IMR-90 (cell line): ENCODE data around the gene PGC. TPM values are rescaled to one million over a fixed set of nuclear protein-coding genes. Genes with fewer than 3 reads are reported as not detected.

ENCODE experiments used
- ATAC-seq: fragments of 200-7000 bp; cut with Tn5 transposase; 2 replicates; pipeline ENCODE4 v1.9.1; 2020; ENCODE audit warnings: low read depth, mild to moderate bottlenecking, moderate library complexity
- BruUV-seq: library from RNA; stranded (reverse); fragments of 400-500 nt; replicated peaks from 2 replicates; lab custom pipeline; 2021; lab: Mats Ljungman, UMichigan
- CTCF ChIA-PET: fragments of 300-600 bp; formaldehyde crosslinking; extraction: SDS; loops from one replicate; lab custom pipeline; 2021; ENCODE audit warnings: antibody characterized with exemption; lab: Yijun Ruan, JAX
- POLR2A ChIA-PET: fragments of 300-600 bp; sonication (Branson Sonifier 250); formaldehyde crosslinking; loops from one replicate; lab custom pipeline; 2022; ENCODE audit warnings: antibody characterized with exemption; ENCODE audit not compliant: unreplicated experiment; lab: Charles Lee
- DNase-seq: peaks from one replicate; pipeline ENCODE4 v3.0.0; 2013
- H2AFZ ChIP-seq: replicated peaks from 2 replicates; pipeline ENCODE3; 2013; ENCODE audit warnings: low read length, mild to moderate bottlenecking; ENCODE audit not compliant: poor library complexity
- H2AK5ac ChIP-seq: 2 replicates; pipeline ENCODE4 v1.6.1; 2013; ENCODE audit warnings: low read depth, low read length, inconsistent platforms
- H2AK9ac ChIP-seq: replicated peaks from 2 replicates; pipeline ENCODE3; 2013; ENCODE audit warnings: mild to moderate bottlenecking, low read depth, low read length, moderate library complexity; ENCODE audit not compliant: poor library complexity
- H2BK120ac ChIP-seq: 2 replicates; pipeline ENCODE4 v1.6.1; 2013; ENCODE audit warnings: low read depth, low read length, inconsistent platforms
- H2BK15ac ChIP-seq: 3 replicates; pipeline ENCODE4 v1.6.1; 2013; ENCODE audit warnings: low read depth, low read length, inconsistent platforms
- H2BK20ac ChIP-seq: 2 replicates; pipeline ENCODE4 v1.6.1; 2013; ENCODE audit warnings: low read depth, mild to moderate bottlenecking, inconsistent platforms, low read length, moderate library complexity
- H2BK5ac ChIP-seq: 2 replicates; pipeline ENCODE4 v1.6.1; 2013; ENCODE audit warnings: mild to moderate bottlenecking, low read depth, low read length, inconsistent platforms; ENCODE audit not compliant: poor library complexity, severe bottlenecking
- H3K14ac ChIP-seq: replicated peaks from 2 replicates; pipeline ENCODE4 v1.6.1; 2013; ENCODE audit warnings: low read depth, low read length, inconsistent platforms
- H3K18ac ChIP-seq: 2 replicates; pipeline ENCODE4 v1.6.1; 2013; ENCODE audit warnings: low read depth, low read length, control low read depth
- H3K23ac ChIP-seq: 2 replicates; pipeline ENCODE4 v1.6.1; 2013; ENCODE audit warnings: low read depth, low read length, inconsistent platforms
- H3K27ac ChIP-seq: 2 replicates; pipeline ENCODE4 v1.5.1; 2013; ENCODE audit warnings: mild to moderate bottlenecking, control low read depth, low read length; ENCODE audit not compliant: insufficient read depth
- H3K27me3 ChIP-seq: 2 replicates; pipeline ENCODE4 v1.6.1; 2013; ENCODE audit warnings: low read length; ENCODE audit not compliant: control insufficient read depth, insufficient read depth
- H3K36me3 ChIP-seq: 2 replicates; pipeline ENCODE4 v1.6.1; 2013; ENCODE audit warnings: low read length, mixed read lengths; ENCODE audit not compliant: control insufficient read depth, insufficient read depth
- H3K4ac ChIP-seq: 2 replicates; pipeline ENCODE4 v1.6.1; 2013; ENCODE audit warnings: low read depth, low read length, inconsistent platforms
- H3K4me1 ChIP-seq: 2 replicates; pipeline ENCODE4 v1.6.1; 2013; ENCODE audit warnings: low read length, mixed read lengths; ENCODE audit not compliant: control insufficient read depth, insufficient read depth
- H3K4me2 ChIP-seq: 2 replicates; pipeline ENCODE4 v1.6.1; 2013; ENCODE audit warnings: low read depth, mild to moderate bottlenecking, control low read depth, low read length, moderate library complexity
- H3K4me3 ChIP-seq: 2 replicates; pipeline ENCODE4 v1.5.1; 2013; ENCODE audit warnings: low read depth, mild to moderate bottlenecking, control low read depth, low read length, moderate library complexity; ENCODE audit not compliant: insufficient read depth
- H3K56ac ChIP-seq: 2 replicates; pipeline ENCODE4 v1.6.1; 2013; ENCODE audit warnings: low read length, inconsistent platforms; ENCODE audit not compliant: insufficient read depth; ENCODE audit errors: extremely low read depth
- H3K79me1 ChIP-seq, 2 experiments: 2 replicates each; pipeline ENCODE4 v1.6.1; 2013; ENCODE audit warnings: low read length in 2 of 2, inconsistent platforms in 1 of 2, low read depth in 1 of 2
- H3K9ac ChIP-seq: 2 replicates; pipeline ENCODE4 v1.6.1; 2013; ENCODE audit warnings: low read depth, low read length, control low read depth
- H3K9me1 ChIP-seq: 2 replicates; pipeline ENCODE4 v1.6.1; 2013; ENCODE audit warnings: low read length, inconsistent platforms; ENCODE audit not compliant: insufficient read depth
- H3K9me3 ChIP-seq: 2 replicates; pipeline ENCODE4 v1.6.1; 2013; ENCODE audit warnings: low read length; ENCODE audit not compliant: control insufficient read depth, insufficient read depth
- H4K20me1 ChIP-seq: 2 replicates; pipeline ENCODE4 v1.6.1; 2013; ENCODE audit warnings: low read length, inconsistent platforms; ENCODE audit not compliant: insufficient read depth
- H4K5ac ChIP-seq: 2 replicates; pipeline ENCODE4 v1.6.1; 2013; ENCODE audit warnings: mild to moderate bottlenecking, low read depth, low read length, control low read depth
- H4K8ac ChIP-seq, 2 experiments: 2 replicates each; pipeline ENCODE4 v1.6.1; 2013; ENCODE audit warnings: low read depth in 2 of 2, low read length in 2 of 2, control low read depth in 1 of 2, inconsistent platforms in 1 of 2
- H4K91ac ChIP-seq: 2 replicates; pipeline ENCODE4 v1.6.1; 2013; ENCODE audit warnings: low read depth, low read length, inconsistent platforms; ENCODE audit not compliant: insufficient read depth
- BHLHE40 ChIP-seq: fragments of 150-350 bp; IDR thresholded peaks from 2 replicates; pipeline ENCODE4 v1.6.1; 2016; ENCODE audit warnings: mild to moderate bottlenecking, low read depth, low read length
- CEBPB ChIP-seq: IDR thresholded peaks from 2 replicates; pipeline ENCODE4 v1.6.1; 2012; ENCODE audit warnings: low read depth, low read length, improper control_type of control experiment
- CHD1 ChIP-seq: IDR thresholded peaks from 2 replicates; pipeline ENCODE4 v1.6.1; 2012; ENCODE audit warnings: low read depth, low read length, improper control_type of control experiment
- CTCF ChIP-seq: conservative IDR thresholded peaks from 2 replicates; pipeline ENCODE4 v1.5.1; 2012; ENCODE audit warnings: mild to moderate bottlenecking, low read depth, low read length, improper control_type of control experiment
- ELK1 ChIP-seq: fragments of 150-350 bp; IDR thresholded peaks from 2 replicates; pipeline ENCODE4 v1.6.1; 2016; ENCODE audit warnings: low read depth, mild to moderate bottlenecking, low read length, moderate library complexity, borderline replicate concordance
- FOS ChIP-seq: fragments of 150-350 bp; IDR thresholded peaks from 2 replicates; pipeline ENCODE4 v1.6.1; 2016; ENCODE audit warnings: low read depth, low read length
- MAFK ChIP-seq: IDR thresholded peaks from 2 replicates; pipeline ENCODE4 v1.6.1; 2012; ENCODE audit warnings: low read depth, low read length, improper control_type of control experiment
- MAZ ChIP-seq: IDR thresholded peaks from 2 replicates; pipeline ENCODE4 v1.6.1; 2012; ENCODE audit warnings: low read depth, mild to moderate bottlenecking, low read length, improper control_type of control experiment, moderate library complexity, borderline replicate concordance
- MXI1 ChIP-seq: IDR thresholded peaks from 2 replicates; pipeline ENCODE4 v1.6.1; 2012; ENCODE audit warnings: low read depth, mild to moderate bottlenecking, low read length, moderate library complexity, borderline replicate concordance
- NFE2L2 ChIP-seq: fragments of 150-350 bp; IDR thresholded peaks from 2 replicates; pipeline ENCODE4 v1.6.1; 2016; ENCODE audit warnings: low read depth, mild to moderate bottlenecking, low read length
- POLR2A ChIP-seq: IDR thresholded peaks from 2 replicates; pipeline ENCODE4 v1.6.1; 2012; ENCODE audit warnings: mild to moderate bottlenecking, low read depth, low read length
- RAD21 ChIP-seq: IDR thresholded peaks from 2 replicates; pipeline ENCODE4 v1.6.1; 2012; ENCODE audit warnings: low read length, improper control_type of control experiment
- RCOR1 ChIP-seq: IDR thresholded peaks from 2 replicates; pipeline ENCODE4 v1.6.1; 2012; ENCODE audit warnings: mild to moderate bottlenecking, low read length, improper control_type of control experiment; ENCODE audit not compliant: insufficient replicate concordance
- RFX5 ChIP-seq: IDR thresholded peaks from 2 replicates; pipeline ENCODE4 v1.8.0; 2012; ENCODE audit warnings: low read depth, mild to moderate bottlenecking, low read length, moderate library complexity
- SMC3 ChIP-seq: fragments of 150-350 bp; IDR thresholded peaks from 2 replicates; pipeline ENCODE4 v1.6.1; 2016; ENCODE audit warnings: low read depth, mild to moderate bottlenecking, antibody characterized with exemption, low read length, moderate library complexity
- WGBS, 2 experiments: methylation state at CpG; one replicate each; pipeline versions ENCODE4 v1.1.5 to v1.1.7; 2013; ENCODE audit warnings: missing lambda C conversion rate in 2 of 2; ENCODE audit not compliant: insufficient read length in 1 of 2; ENCODE audit errors: extremely low coverage in 2 of 2; 5-methylcytosine and 5-hydroxymethylcytosine counted together
- dilution Hi-C: fragments of 300-500 bp; cut with HindIII; formaldehyde crosslinking; loops from one replicate; pipeline ENCODE4 v1.14.3; 2018; ENCODE audit warnings: low sequenced_read_pairs; ENCODE audit not compliant: unreplicated experiment
- in situ Hi-C: fragments of 300-500 bp; cut with MboI; formaldehyde crosslinking; loops from 3 replicates; pipeline ENCODE4 v1.14.3; 2019; ENCODE audit warnings: low sequenced_read_pairs, inconsistent platforms, mixed read lengths
- intact Hi-C: fragments of 100-400 bp; cut with micrococcal nuclease; formaldehyde crosslinking; loops from 2 replicates; pipeline ENCODE4 v1.10.0; 2022
- polyA plus RNA-seq, 3 experiments: library from polyadenylated mRNA; depleted of rRNA; stranded (reverse); fragments of >200 nt; gene quantifications; 2 replicates each; pipeline ENCODE4 v1.2.3, GENCODE V29; 2012; ENCODE audit warnings: low replicate concordance in 1 of 3
- total RNA-seq: library from RNA; depleted of rRNA; stranded (reverse); fragments of >200 nt; gene quantifications from 2 replicates; pipeline ENCODE4 v1.2.3, GENCODE V29; 2012
- TF ChIP-seq, protein P1 (sequence below): fragments of 150-350 bp; IDR thresholded peaks from 2 replicates; pipeline ENCODE4 v1.6.1; 2017; ENCODE audit warnings: mild to moderate bottlenecking, antibody characterized with exemption, low read length, low read depth

Gene PGC
- total and polyA plus RNA-seq, 2 of the 4 experiments (the other 2 are of a cell fraction): not detected

DNA sequence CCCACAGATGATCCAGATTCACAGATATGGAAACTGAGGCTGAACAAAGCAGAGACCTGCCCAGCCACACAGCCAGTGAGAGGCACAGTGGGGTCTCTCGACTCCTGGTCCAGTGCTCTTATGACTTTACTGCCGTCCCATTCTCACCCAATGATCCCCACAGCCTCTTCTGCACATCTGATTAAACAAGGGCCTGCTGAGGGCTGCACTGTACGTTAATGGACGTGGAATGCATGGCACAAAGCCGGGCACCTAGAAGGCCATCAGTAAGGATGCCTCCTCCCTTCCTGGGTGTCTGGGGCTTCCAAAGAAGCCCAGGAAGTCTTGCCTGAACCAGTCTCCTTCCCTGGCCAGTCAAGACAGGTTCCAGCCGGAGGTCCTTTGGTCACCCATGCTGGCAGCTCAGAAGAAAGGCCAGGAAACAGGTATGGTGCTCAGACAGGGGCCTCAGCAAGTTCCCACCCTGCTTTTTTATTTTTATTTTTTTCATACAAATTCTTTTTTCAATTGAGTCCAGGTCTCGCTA, 15.6 kb downstream of the PGC start:
- no peak overlapping the region for H3K4me3 ChIP-seq
- in situ Hi-C loops: no loop called here
- peaks cover 6 to 23% of the 10 kb centered on the region in 2 experiments; a peak in 2 of 4 replicates for H3K79me1 ChIP-seq
- no peak overlapping the region for H3K23ac ChIP-seq
- H4K5ac ChIP-seq: no peak overlapping the region
- H2BK15ac ChIP-seq: no peak overlapping the region
- no peak overlapping the region for H3K56ac ChIP-seq
- H3K9ac ChIP-seq: no peak overlapping the region
- no peak overlapping the region for H2BK20ac ChIP-seq
- no peak overlapping the region for H2BK5ac ChIP-seq
- no peak overlapping the region for H3K14ac ChIP-seq
- H3K9me1 ChIP-seq: peaks cover 9% of the 10 kb centered on the region; the same call in 1 of the 2 replicates
- no peak for TF ChIP-seq CTCF
- no peak for TF ChIP-seq BHLHE40
- no peak for TF ChIP-seq MAFK
- TF ChIP-seq MXI1: no peak
- TF ChIP-seq, protein P1, sequence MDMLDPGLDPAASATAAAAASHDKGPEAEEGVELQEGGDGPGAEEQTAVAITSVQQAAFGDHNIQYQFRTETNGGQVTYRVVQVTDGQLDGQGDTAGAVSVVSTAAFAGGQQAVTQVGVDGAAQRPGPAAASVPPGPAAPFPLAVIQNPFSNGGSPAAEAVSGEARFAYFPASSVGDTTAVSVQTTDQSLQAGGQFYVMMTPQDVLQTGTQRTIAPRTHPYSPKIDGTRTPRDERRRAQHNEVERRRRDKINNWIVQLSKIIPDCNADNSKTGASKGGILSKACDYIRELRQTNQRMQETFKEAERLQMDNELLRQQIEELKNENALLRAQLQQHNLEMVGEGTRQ: no peak
- no peak for TF ChIP-seq ELK1
- no peak for TF ChIP-seq FOS
- TF ChIP-seq RFX5: no peak
- TF ChIP-seq RCOR1: no peak
- TF ChIP-seq RAD21: no peak
- no peak for TF ChIP-seq POLR2A
- no peak for TF ChIP-seq CEBPB
- no peak for TF ChIP-seq MAZ
- TF ChIP-seq SMC3: no peak
- no peak for TF ChIP-seq CHD1
- no peak for TF ChIP-seq NFE2L2
- H3K27me3 ChIP-seq: no peaks in the 10 kb centered on the region
- H3K4ac ChIP-seq: no peak overlapping the region
- no peak for ATAC-seq
- no peak overlapping the region for H4K91ac ChIP-seq
- no peak overlapping the region for H2BK120ac ChIP-seq
- no peak overlapping the region for H4K8ac ChIP-seq
- H2AK5ac ChIP-seq: no peak overlapping the region
- BruUV-seq: no TSS peak
- POLR2A ChIA-PET: no interaction called here
- no peak overlapping the region for H3K27ac ChIP-seq
- intact Hi-C loops: no loop called here
- dilution Hi-C loops: no loop called here
- H3K36me3 ChIP-seq: no peaks in the 10 kb centered on the region
- no peak overlapping the region for H3K4me2 ChIP-seq
- no peaks in the 10 kb centered on the region for H3K9me3 ChIP-seq
- CTCF ChIA-PET: no interaction called here
- no peak for DNase-seq
- no peak overlapping the region for H2AK9ac ChIP-seq
- H3K4me1 ChIP-seq: peaks cover 18% of the 10 kb centered on the region
- no peak overlapping the region for H2AFZ ChIP-seq
- WGBS, 2 experiments: 76% methylated on average over 4 of the region's 7 CpGs; no CpG with 5 or more reads in 1 of the 2 experiments
- H4K20me1 ChIP-seq: no peaks in the 10 kb centered on the region
- no peak overlapping the region for H3K18ac ChIP-seq
